ENCODE data around the gene RIC3. TPM values are rescaled to one million over a fixed set of nuclear protein-coding genes. Genes with fewer than 3 reads are reported as not detected.

The RIC3 gene
- polyA plus RNA-seq, 4 donors, result 8.6 to 19.2 (median 16.3) TPM

Other genes with a start within 250 kb of the RIC3 start
- under 1 TPM in 2 of 4 donors, not detected in 2; 0.03 TPM for gene OR10A6, start 237.8 kb downstream of the RIC3 start, polyA plus RNA-seq (ENCODE audit: insufficient read length in 4 of 4)
- gene OR10A3, start 227.3 kb downstream of the RIC3 start, polyA plus RNA-seq (ENCODE audit: insufficient read length in 4 of 4), result under 1 TPM in 2 of 4 donors, not detected in 2; 0.12 to 0.16 TPM
- gene NLRP10, start 203.6 kb downstream of the RIC3 start, polyA plus RNA-seq (ENCODE audit: insufficient read length in 4 of 4), result not detected
- 100 to 1,000 TPM; 310 to 350 (median 326) TPM for gene EIF3F, start 181.7 kb downstream of the RIC3 start, polyA plus RNA-seq (ENCODE audit: insufficient read length in 4 of 4)
- gene TUB, start 87.8 kb downstream of the RIC3 start, polyA plus RNA-seq (ENCODE audit: insufficient read length in 4 of 4), result 10 to 100 TPM; 21.5 to 28.7 (median 24.7) TPM
- gene LMO1, start 94.9 kb upstream of the RIC3 start, polyA plus RNA-seq (ENCODE audit: insufficient read length in 4 of 4), result 1 to 10 TPM in 2 of 4 donors, under 1 TPM in 2; 0.86 to 1.0 (median 0.95) TPM

Measured in left renal cortex interstitium (tissue), 4 donors.